Measurements from ENCODE around the gene CHD5.
A peak's percentile ranks its signal among the peaks of the same experiment; 100 is the strongest.

CHD5 gene

GRCh38 chr1:6208723-6209660 is 28.9 kb upstream of the CHD5 start:
- peak; percentile 48 for DNase-seq (ENCODE audit: low read depth)
- H3K4me3 ChIP-seq (ENCODE audit: low read depth, low read length) = no peak overlapping the region
- peak; percentile 41 for TF ChIP-seq CTCF (IDR thresholded peaks at IDR 0.05; ENCODE audit: insufficient read depth, low read depth, low read length, missing control alignments)

GRCh38 chr1:6207921-6208320 is 27.8 kb upstream of the CHD5 start:
- no peak overlapping the region for H3K4me3 ChIP-seq (ENCODE audit: low read depth, low read length)
- no peak for TF ChIP-seq CTCF (IDR thresholded peaks at IDR 0.05; ENCODE audit: insufficient read depth, low read depth, low read length, missing control alignments)
- DNase-seq (ENCODE audit: low read depth) = no peak

- no peak for TF ChIP-seq CTCF (IDR thresholded peaks at IDR 0.05; ENCODE audit: insufficient read depth, low read depth, low read length, missing control alignments)
- DNase-seq (ENCODE audit: low read depth) = no peak
- H3K4me3 ChIP-seq (ENCODE audit: low read depth, low read length) = peak overlapping the region; percentile 62
Observed at GRCh38 chr1:6207075-6207885, 27.2 kb upstream of the CHD5 start.

GRCh38 chr1:6206520-6206855 is 26.4 kb upstream of the CHD5 start:
- no peak for TF ChIP-seq CTCF (IDR thresholded peaks at IDR 0.05; ENCODE audit: insufficient read depth, low read depth, low read length, missing control alignments)
- DNase-seq (ENCODE audit: low read depth) = no peak
- peak overlapping the region; percentile 62 for H3K4me3 ChIP-seq (ENCODE audit: low read depth, low read length)

- no peak for TF ChIP-seq CTCF (IDR thresholded peaks at IDR 0.05; ENCODE audit: insufficient read depth, low read depth, low read length, missing control alignments)
- H3K4me3 ChIP-seq (ENCODE audit: low read depth, low read length) = peak within 1 kb of the TSS; percentile 62
- peak; percentile 79 for DNase-seq (ENCODE audit: low read depth)
Observed at GRCh38 chr1:6205849-6206519, 25.9 kb upstream of the CHD5 start, which contains the start of gene RNF207. RNF207 (plus strand) TSS chr1:6206119; CDS start chr1:6206536, 417 bp downstream.

GRCh38 chr1:6202256-6202655 is 22.1 kb upstream of the CHD5 start:
- H3K4me3 ChIP-seq (ENCODE audit: low read depth, low read length) = no peak overlapping the region
- DNase-seq (ENCODE audit: low read depth) = no peak
- TF ChIP-seq CTCF (IDR thresholded peaks at IDR 0.05; ENCODE audit: insufficient read depth, low read depth, low read length, missing control alignments) = no peak
